ENCODE results near the gene KCNH8. TPM values are rescaled to one million over a fixed set of nuclear protein-coding genes. Genes with fewer than 3 reads are reported as not detected.

The KCNH8 gene
- total RNA-seq, 1 experiment from 2014 or later: 0.12 TPM

DNA sequence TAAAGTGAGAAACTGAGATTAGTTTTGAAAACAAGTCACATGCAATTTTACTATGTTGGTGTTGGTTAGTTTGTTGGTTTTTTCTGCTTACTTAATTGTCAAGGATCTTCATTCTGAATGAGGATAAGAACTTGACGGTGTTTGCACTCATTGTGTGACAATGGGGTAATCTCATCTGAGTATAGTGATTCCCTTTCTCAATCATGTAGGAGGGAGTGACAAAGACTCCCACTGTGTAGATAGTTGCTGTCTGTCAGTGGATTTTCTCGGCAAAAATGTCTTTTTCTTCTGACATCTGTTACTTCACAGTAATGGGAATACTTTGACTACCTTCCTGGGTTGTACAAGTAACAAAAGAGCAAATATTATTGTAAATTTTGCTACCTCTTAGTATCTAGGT lies 23.5 kb downstream of the KCNH8 start:
- no peak overlapping the region for H3K27ac ChIP-seq (ENCODE audit: low read depth, low read length)
- H4K20me1 ChIP-seq (ENCODE audit: insufficient read depth): no peaks in the 10 kb centered on the region
- H3K9me2 ChIP-seq (ENCODE audit: insufficient read depth): no peaks in the 10 kb centered on the region
- no peak overlapping the region for H3K9ac ChIP-seq (ENCODE audit: low read length)
- H3K4me1 ChIP-seq (ENCODE audit: control insufficient read depth in 1 of 2, insufficient read depth in 2 of 2, low read length in 2 of 2): no peaks in the 10 kb centered on the region
- BruUV-seq (replicated peaks): no TSS peak
- no peaks in the 10 kb centered on the region for H3K9me3 ChIP-seq (ENCODE audit: control insufficient read depth in 1 of 2, insufficient read depth in 1 of 2, low read depth in 1 of 2, low read length in 2 of 2)
- no peak overlapping the region for H3K4me3 ChIP-seq (replicated peaks in 1 of 2; ENCODE audit: low read depth in 1 of 2, low read length in 2 of 2)
- intact Hi-C loops (cut with micrococcal nuclease): no loop called here
- H2AFZ ChIP-seq (ENCODE audit: low read depth, low read length, poor library complexity, severe bottlenecking): no peak overlapping the region
- TF ChIP-seq ZNF274 (IDR thresholded peaks at IDR 0.05; ENCODE audit: low read depth, low read length) (no peak), ZFX (IDR thresholded peaks at IDR 0.05) (no peak), ELF1 (IDR thresholded peaks at IDR 0.05; ENCODE audit: borderline replicate concordance, low read depth) (no peak), JUND (IDR thresholded peaks at IDR 0.05) (no peak), SIN3A (IDR thresholded peaks at IDR 0.05; ENCODE audit: low read depth) (no peak), CBX3 (IDR thresholded peaks at IDR 0.05; ENCODE audit: low read depth) (no peak), CEBPB (IDR thresholded peaks at IDR 0.05; ENCODE audit: low read depth) (no peak), RAD21 (IDR thresholded peaks at IDR 0.05; ENCODE audit: low read depth) (no peak), EGR1 (IDR thresholded peaks at IDR 0.05; ENCODE audit: low read depth) (no peak), ZBTB33 (IDR thresholded peaks at IDR 0.05; ENCODE audit: extremely low read depth, insufficient replicate concordance, low read length) (no peak), CTCF (IDR thresholded peaks at IDR 0.05 in 2 of 3, conservative IDR thresholded peaks at IDR 0.05 in 1 of 3; ENCODE audit: borderline replicate concordance in 1 of 3, insufficient read depth in 1 of 3, low read depth in 2 of 3, low read length in 2 of 3) (no peak), EZH2 (IDR thresholded peaks at IDR 0.05) (no peak), SRF (IDR thresholded peaks at IDR 0.05; ENCODE audit: low read depth) (no peak), FOSL1 (IDR thresholded peaks at IDR 0.05; ENCODE audit: low read depth) (no peak), EZH2phosphoT487 (IDR thresholded peaks at IDR 0.05; ENCODE audit: borderline replicate concordance) (no peak)
- no peaks in the 10 kb centered on the region for H3K36me3 ChIP-seq (ENCODE audit: control insufficient read depth in 1 of 2, insufficient read depth in 2 of 2, low read length in 2 of 2)
- ATAC-seq: no peak
- POLR2A ChIA-PET: no interaction called here
- H3K4me2 ChIP-seq (ENCODE audit: low read length): no peak overlapping the region
- no peak for DNase-seq (ENCODE audit: low read depth, low spot score)
- no peaks in the 10 kb centered on the region for H3K27me3 ChIP-seq (ENCODE audit: insufficient read depth, low read length)
- RAD21 ChIA-PET (ENCODE audit: low non-redundant PET in 1 of 2, low total read pairs in 2 of 2, uncharacterized antibody in 2 of 2, unreplicated experiment in 2 of 2): no interaction called here
- no peaks in the 10 kb centered on the region for H3K79me2 ChIP-seq (ENCODE audit: insufficient read depth, low read length)
- CTCF ChIA-PET: no interaction called here

Data from HCT116 (cell line).